WTC11 (cell line): ENCODE measurements around the gene PCDHGB4.

Experiments used
- FOXP1 ChIP-seq: sonication (generic); formaldehyde crosslinking; IDR thresholded peaks from 2 replicates; pipeline ENCODE4 v1.8.0; 2022; ENCODE audit warnings: missing genetic modification reagents, mild to moderate bottlenecking, moderate library complexity, borderline replicate concordance
- IRF2 ChIP-seq: sonication (generic); formaldehyde crosslinking; IDR thresholded peaks from 2 replicates; pipeline ENCODE4 v1.8.0; 2022; ENCODE audit warnings: low read depth, missing genetic modification reagents, borderline replicate concordance
- NR3C1 ChIP-seq: sonication (generic); formaldehyde crosslinking; conservative IDR thresholded peaks from 2 replicates; pipeline ENCODE4 v1.8.1; 2023; ENCODE audit warnings: low read depth, mild to moderate bottlenecking, missing genetic modification reagents
- TEAD4 ChIP-seq: sonication (generic); formaldehyde crosslinking; IDR thresholded peaks from 2 replicates; pipeline ENCODE4 v1.8.0; 2022; ENCODE audit warnings: mild to moderate bottlenecking, missing genetic modification reagents
- TF ChIP-seq, protein P1 (sequence below): fragments of 200-600 bp; IDR thresholded peaks from 2 replicates; pipeline ENCODE4 v1.8.0; 2022; ENCODE audit warnings: antibody characterized with exemption
- TF ChIP-seq, protein P2 (sequence below): sonication (generic); formaldehyde crosslinking; IDR thresholded peaks from 2 replicates; pipeline ENCODE4 v1.8.0; 2023; ENCODE audit warnings: mild to moderate bottlenecking, missing genetic modification reagents
- TF ChIP-seq, protein P3 (sequence below): sonication (generic); formaldehyde crosslinking; IDR thresholded peaks from 2 replicates; pipeline ENCODE4 v1.8.0; 2022; ENCODE audit warnings: missing genetic modification reagents
- TF ChIP-seq, protein P4 (sequence below): fragments of 250-450 bp; sonication (Bioruptor Pico); IDR thresholded peaks from 2 replicates; pipeline ENCODE4 v1.9.0; 2021; ENCODE audit warnings: moderate library complexity, mild to moderate bottlenecking, inconsistent platforms, borderline replicate concordance
- TF ChIP-seq, protein P5 (sequence below): sonication (generic); formaldehyde crosslinking; IDR thresholded peaks from 2 replicates; pipeline ENCODE4 v1.8.1; 2023; ENCODE audit warnings: mild to moderate bottlenecking, missing genetic modification reagents, borderline replicate concordance
- TF ChIP-seq, protein P6 (sequence below): sonication (generic); formaldehyde crosslinking; IDR thresholded peaks from 2 replicates; pipeline ENCODE4 v1.8.1; 2022; ENCODE audit warnings: missing genetic modification reagents, borderline replicate concordance

DNA sequence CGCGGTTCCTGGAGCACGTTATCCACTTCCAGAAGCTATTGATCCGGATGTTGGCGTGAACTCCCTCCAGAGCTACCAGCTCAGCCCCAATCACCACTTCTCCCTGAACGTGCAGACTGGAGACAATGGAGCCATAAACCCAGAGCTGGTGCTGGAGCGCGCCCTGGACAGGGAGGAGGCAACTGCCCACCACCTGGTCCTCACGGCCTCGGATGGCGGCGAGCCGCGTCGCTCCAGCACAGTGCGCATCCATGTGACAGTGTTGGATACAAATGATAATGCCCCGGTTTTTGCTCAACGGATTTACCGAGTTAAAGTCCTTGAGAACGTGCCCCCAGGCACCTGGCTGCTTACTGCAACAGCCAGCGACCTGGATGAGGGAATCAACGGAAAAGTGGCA lies 15.9 kb downstream of the PCDHGB4 start:
- TF ChIP-seq IRF2 (CRISPR knock-in tag) (no peak), TEAD4 (CRISPR knock-in tag) (no peak), FOXP1 (CRISPR knock-in tag) (no peak), NR3C1 (CRISPR knock-in tag) (no peak)
- TF ChIP-seq, protein P1, sequence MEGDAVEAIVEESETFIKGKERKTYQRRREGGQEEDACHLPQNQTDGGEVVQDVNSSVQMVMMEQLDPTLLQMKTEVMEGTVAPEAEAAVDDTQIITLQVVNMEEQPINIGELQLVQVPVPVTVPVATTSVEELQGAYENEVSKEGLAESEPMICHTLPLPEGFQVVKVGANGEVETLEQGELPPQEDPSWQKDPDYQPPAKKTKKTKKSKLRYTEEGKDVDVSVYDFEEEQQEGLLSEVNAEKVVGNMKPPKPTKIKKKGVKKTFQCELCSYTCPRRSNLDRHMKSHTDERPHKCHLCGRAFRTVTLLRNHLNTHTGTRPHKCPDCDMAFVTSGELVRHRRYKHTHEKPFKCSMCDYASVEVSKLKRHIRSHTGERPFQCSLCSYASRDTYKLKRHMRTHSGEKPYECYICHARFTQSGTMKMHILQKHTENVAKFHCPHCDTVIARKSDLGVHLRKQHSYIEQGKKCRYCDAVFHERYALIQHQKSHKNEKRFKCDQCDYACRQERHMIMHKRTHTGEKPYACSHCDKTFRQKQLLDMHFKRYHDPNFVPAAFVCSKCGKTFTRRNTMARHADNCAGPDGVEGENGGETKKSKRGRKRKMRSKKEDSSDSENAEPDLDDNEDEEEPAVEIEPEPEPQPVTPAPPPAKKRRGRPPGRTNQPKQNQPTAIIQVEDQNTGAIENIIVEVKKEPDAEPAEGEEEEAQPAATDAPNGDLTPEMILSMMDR = no peak
- TF ChIP-seq, protein P2, sequence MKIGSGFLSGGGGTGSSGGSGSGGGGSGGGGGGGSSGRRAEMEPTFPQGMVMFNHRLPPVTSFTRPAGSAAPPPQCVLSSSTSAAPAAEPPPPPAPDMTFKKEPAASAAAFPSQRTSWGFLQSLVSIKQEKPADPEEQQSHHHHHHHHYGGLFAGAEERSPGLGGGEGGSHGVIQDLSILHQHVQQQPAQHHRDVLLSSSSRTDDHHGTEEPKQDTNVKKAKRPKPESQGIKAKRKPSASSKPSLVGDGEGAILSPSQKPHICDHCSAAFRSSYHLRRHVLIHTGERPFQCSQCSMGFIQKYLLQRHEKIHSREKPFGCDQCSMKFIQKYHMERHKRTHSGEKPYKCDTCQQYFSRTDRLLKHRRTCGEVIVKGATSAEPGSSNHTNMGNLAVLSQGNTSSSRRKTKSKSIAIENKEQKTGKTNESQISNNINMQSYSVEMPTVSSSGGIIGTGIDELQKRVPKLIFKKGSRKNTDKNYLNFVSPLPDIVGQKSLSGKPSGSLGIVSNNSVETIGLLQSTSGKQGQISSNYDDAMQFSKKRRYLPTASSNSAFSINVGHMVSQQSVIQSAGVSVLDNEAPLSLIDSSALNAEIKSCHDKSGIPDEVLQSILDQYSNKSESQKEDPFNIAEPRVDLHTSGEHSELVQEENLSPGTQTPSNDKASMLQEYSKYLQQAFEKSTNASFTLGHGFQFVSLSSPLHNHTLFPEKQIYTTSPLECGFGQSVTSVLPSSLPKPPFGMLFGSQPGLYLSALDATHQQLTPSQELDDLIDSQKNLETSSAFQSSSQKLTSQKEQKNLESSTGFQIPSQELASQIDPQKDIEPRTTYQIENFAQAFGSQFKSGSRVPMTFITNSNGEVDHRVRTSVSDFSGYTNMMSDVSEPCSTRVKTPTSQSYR = no peak
- TF ChIP-seq, protein P3, sequence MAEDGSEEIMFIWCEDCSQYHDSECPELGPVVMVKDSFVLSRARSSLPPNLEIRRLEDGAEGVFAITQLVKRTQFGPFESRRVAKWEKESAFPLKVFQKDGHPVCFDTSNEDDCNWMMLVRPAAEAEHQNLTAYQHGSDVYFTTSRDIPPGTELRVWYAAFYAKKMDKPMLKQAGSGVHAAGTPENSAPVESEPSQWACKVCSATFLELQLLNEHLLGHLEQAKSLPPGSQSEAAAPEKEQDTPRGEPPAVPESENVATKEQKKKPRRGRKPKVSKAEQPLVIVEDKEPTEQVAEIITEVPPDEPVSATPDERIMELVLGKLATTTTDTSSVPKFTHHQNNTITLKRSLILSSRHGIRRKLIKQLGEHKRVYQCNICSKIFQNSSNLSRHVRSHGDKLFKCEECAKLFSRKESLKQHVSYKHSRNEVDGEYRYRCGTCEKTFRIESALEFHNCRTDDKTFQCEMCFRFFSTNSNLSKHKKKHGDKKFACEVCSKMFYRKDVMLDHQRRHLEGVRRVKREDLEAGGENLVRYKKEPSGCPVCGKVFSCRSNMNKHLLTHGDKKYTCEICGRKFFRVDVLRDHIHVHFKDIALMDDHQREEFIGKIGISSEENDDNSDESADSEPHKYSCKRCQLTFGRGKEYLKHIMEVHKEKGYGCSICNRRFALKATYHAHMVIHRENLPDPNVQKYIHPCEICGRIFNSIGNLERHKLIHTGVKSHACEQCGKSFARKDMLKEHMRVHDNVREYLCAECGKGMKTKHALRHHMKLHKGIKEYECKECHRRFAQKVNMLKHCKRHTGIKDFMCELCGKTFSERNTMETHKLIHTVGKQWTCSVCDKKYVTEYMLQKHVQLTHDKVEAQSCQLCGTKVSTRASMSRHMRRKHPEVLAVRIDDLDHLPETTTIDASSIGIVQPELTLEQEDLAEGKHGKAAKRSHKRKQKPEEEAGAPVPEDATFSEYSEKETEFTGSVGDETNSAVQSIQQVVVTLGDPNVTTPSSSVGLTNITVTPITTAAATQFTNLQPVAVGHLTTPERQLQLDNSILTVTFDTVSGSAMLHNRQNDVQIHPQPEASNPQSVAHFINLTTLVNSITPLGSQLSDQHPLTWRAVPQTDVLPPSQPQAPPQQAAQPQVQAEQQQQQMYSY (CRISPR knock-in tag) = no peak
- TF ChIP-seq, protein P4, sequence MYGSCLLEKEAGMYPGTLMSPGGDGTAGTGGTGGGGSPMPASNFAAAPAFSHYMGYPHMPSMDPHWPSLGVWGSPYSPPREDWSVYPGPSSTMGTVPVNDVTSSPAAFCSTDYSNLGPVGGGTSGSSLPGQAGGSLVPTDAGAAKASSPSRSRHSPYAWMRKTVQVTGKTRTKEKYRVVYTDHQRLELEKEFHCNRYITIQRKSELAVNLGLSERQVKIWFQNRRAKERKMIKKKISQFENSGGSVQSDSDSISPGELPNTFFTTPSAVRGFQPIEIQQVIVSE (CRISPR knock-in tag) = no peak
- TF ChIP-seq, protein P5, sequence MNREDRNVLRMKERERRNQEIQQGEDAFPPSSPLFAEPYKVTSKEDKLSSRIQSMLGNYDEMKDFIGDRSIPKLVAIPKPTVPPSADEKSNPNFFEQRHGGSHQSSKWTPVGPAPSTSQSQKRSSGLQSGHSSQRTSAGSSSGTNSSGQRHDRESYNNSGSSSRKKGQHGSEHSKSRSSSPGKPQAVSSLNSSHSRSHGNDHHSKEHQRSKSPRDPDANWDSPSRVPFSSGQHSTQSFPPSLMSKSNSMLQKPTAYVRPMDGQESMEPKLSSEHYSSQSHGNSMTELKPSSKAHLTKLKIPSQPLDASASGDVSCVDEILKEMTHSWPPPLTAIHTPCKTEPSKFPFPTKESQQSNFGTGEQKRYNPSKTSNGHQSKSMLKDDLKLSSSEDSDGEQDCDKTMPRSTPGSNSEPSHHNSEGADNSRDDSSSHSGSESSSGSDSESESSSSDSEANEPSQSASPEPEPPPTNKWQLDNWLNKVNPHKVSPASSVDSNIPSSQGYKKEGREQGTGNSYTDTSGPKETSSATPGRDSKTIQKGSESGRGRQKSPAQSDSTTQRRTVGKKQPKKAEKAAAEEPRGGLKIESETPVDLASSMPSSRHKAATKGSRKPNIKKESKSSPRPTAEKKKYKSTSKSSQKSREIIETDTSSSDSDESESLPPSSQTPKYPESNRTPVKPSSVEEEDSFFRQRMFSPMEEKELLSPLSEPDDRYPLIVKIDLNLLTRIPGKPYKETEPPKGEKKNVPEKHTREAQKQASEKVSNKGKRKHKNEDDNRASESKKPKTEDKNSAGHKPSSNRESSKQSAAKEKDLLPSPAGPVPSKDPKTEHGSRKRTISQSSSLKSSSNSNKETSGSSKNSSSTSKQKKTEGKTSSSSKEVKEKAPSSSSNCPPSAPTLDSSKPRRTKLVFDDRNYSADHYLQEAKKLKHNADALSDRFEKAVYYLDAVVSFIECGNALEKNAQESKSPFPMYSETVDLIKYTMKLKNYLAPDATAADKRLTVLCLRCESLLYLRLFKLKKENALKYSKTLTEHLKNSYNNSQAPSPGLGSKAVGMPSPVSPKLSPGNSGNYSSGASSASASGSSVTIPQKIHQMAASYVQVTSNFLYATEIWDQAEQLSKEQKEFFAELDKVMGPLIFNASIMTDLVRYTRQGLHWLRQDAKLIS (CRISPR knock-in tag) = no peak
- TF ChIP-seq, protein P6, sequence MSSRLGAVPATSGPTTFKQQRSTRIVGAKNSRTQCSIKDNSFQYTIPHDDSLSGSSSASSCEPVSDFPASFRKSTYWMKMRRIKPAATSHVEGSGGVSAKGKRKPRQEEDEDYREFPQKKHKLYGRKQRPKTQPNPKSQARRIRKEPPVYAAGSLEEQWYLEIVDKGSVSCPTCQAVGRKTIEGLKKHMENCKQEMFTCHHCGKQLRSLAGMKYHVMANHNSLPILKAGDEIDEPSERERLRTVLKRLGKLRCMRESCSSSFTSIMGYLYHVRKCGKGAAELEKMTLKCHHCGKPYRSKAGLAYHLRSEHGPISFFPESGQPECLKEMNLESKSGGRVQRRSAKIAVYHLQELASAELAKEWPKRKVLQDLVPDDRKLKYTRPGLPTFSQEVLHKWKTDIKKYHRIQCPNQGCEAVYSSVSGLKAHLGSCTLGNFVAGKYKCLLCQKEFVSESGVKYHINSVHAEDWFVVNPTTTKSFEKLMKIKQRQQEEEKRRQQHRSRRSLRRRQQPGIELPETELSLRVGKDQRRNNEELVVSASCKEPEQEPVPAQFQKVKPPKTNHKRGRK (CRISPR knock-in tag) = no peak
